Measurements from ENCODE around the gene CD34.
"Not testable (repeated sequence)": the region's sequence is repeated elsewhere in the genome, so short reads cannot be mapped to it uniquely, and the experiment has no call there.

CD34 gene

DNA sequence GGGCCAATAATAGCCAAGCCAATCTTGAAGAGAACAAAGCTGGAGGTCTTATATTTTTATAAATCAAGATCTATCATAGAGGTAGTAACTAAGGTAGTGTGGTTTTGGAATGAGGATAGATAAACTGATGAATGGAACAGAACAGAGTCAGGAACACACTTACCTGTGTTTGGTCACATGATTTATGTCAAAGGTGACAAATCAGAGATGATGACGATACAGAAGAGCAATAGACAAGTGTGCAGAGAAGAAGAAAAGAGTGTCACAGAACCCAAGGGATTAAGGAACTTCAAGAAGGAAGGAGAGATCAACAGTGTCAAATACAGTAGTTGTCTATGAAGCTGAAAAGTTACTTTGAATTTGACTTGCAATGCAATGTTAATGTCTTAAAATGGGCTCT is 16.1 kb upstream of the CD34 start:
- DNase-seq (ENCODE audit: low read depth), result no peak

- DNase-seq (ENCODE audit: low read depth), result not testable (repeated sequence)
Measured at GRCh38 chr1:207925969-207926368, 15.0 kb upstream of the CD34 start.

GRCh38 chr1:207925210-207925609 is 14.3 kb upstream of the CD34 start:
- no peak for DNase-seq (ENCODE audit: low read depth)

- DNase-seq (ENCODE audit: low read depth), result no peak
Measured at GRCh38 chr1:207923561-207923960, 12.6 kb upstream of the CD34 start.

DNA sequence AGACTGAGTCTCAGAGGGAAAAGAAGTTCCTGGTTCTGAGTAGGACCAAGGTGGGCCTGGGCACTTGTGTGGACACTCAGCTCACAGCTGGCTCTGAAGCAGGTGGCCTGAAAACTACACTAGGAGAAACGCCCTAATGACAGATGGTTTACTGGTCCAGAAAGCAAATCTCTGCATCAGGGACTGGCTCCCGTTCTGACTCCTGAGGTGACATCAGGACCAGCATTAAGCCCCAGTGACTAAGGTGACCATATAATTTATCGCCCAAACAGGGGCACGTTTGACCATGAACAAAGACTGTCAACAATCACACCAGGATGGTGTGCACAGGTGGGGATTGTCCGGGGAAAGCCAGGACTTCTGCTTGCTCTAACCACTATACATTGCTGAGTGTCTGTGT is 12.2 kb upstream of the CD34 start:
- no peak for DNase-seq (ENCODE audit: low read depth)

GRCh38 chr1:207922554-207922953 is 11.6 kb upstream of the CD34 start:
- DNase-seq (ENCODE audit: low read depth), result no peak

GRCh38 chr1:207921321-207921720 is 10.4 kb upstream of the CD34 start:
- no peak for DNase-seq (ENCODE audit: low read depth)

DNA sequence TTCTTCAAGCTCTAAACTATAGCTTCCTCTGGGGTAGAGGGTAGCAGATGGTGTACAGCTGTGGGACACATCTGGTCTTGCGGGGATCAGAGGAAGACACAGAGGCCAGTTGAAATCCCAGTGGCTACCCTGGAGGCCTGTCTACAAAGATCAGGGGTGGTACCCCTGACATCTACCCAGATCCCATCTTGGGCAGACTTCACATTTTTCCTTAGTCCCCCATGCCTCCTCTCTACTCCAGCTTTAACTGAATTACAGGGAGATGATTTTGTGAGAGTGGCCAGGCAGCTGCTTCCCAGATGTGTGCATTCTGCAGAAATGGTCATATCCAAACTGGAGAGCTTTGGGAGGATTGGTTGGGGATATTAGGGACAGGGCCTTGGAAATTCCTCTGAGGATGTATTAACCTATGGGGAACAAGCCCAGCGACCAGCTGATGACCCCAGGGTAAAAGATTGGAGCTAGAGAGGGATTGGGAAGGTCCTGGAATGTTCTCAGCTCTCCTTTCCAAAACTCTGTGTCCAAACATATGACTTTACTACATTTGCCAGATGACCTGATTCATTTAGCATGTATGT is 9.6 kb upstream of the CD34 start:
- no peak for DNase-seq (ENCODE audit: low read depth)

GRCh38 chr1:207919523-207920170 is 8.7 kb upstream of the CD34 start:
- DNase-seq (ENCODE audit: low read depth), result peak; percentile 22

DNA sequence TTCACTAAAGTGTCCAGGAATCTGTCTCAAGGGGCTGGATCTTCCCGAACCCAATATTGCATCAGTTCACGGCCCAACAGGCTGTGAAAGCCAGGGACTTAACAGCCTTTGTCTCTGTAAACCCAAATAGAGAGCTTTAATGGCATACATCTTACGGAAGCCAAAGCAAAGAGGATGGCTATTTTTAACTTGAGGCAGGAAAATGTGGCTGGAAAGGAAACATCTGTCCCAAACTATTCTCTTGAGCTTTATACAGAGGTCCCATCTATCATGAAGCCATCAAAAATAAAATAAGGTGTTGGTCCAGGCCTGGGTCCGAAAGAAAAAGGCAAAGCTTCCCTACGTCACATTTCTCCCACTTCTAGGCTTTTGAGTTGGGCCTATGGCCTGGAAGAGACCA is 7.7 kb upstream of the CD34 start:
- no peak for DNase-seq (ENCODE audit: low read depth)

GRCh38 chr1:207918011-207918410 is 7.1 kb upstream of the CD34 start:
- no peak for DNase-seq (ENCODE audit: low read depth)

DNA sequence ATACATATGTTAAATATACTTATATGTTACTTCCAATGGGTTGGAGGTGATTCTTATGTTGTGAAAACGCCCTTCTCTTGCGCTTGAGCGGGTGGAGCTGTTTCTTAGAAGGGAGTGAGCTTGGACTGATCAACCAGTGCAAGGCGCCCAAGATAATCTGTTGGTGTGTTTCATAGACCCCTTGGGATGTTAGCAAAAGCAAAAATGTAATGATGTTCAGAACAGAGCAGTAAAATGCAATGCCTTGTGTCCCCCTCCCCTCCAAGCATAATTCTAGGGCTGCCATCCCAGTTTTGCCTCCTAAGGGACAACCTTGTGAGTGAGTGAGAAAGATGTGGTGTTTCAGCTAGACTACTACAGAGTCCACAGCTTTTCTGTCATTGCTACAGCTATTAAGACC is 6.2 kb upstream of the CD34 start:
- no peak for DNase-seq (ENCODE audit: low read depth)

- DNase-seq (ENCODE audit: low read depth), result no peak
Measured at GRCh38 chr1:207913951-207914350, 3.0 kb upstream of the CD34 start.

GRCh38 chr1:207911856-207912760 is 1.2 kb upstream of the CD34 start:
- DNase-seq (ENCODE audit: low read depth), result no peak

GRCh38 chr1:207909687-207910086 is 1.2 kb downstream of the CD34 start:
- DNase-seq (ENCODE audit: low read depth), result no peak

DNA sequence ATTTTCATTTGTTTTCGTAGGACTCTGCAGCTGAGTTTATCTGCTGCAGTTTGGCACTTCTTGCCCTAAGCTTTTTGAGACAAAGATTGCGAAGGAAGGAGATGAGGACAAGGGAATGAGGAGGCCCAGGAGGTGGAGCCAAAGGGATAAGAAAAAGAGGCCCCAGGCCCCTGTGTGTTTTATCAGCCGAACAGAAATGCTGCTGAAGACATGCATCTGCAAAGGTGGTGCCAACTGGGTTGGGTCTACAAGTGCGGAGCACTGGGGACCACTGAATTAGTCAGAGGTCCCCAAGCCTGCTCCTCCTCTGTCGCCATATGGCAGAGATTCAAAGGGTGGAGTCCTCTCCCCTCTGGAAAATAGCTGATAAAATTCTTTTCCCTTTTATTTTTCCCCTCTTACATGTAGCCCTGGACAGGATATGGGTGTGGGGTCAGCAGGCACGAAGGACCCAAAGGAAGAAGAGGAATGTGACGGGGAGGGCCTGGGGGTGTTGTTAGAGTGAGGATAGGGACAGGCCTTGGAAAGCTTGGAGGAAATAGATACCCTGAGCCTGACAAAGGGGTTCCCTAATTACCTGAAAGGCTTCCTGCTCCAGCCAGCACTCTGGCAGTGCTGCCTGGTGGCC is 2.7 kb downstream of the CD34 start:
- DNase-seq (ENCODE audit: low read depth), result no peak

GRCh38 chr1:207904391-207904790 is 6.5 kb downstream of the CD34 start:
- no peak for DNase-seq (ENCODE audit: low read depth)

DNA sequence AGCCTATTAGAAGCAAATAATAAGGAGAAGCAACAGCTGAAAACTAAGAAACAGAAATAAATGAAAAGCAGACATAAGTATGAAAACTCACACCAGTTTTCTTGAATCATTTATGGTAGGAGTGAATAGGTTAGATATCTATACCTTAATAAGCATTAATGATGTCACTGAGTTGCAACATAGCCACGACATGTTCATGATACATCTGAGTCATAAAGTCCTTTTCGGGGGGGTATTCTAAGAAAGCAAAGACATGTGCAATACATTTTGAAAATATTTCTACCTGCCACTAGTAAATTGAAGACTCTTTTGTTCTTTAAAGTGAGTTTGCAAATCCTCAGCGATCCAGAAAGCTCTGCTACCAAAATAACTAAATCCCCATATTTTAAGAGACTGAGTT is 7.2 kb downstream of the CD34 start:
- no peak for DNase-seq (ENCODE audit: low read depth)

GRCh38 chr1:207903053-207903452 is 7.9 kb downstream of the CD34 start:
- DNase-seq (ENCODE audit: low read depth), result no peak

DNA sequence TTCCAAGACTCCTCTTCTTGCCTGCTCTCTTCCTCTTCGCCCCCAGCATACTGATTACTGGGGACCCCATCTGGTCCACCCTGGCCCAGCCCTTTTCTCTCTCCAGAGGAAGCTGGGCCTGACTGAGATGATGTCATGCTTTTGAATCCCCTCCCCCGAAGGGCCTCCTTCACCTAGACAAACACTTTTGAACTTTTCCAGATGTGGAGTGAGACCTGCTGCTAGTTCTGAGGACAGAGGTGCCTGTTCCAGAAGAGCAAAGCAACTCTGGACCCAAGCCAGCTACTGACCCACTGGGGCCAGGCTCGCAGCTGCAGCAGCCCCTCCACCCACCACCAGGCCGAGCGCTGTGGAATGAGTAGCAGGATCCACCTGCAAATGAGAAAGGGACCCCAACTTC is 8.4 kb downstream of the CD34 start:
- DNase-seq (ENCODE audit: low read depth), result no peak

GRCh38 chr1:207901041-207901653 is 9.8 kb downstream of the CD34 start:
- DNase-seq (ENCODE audit: low read depth), result no peak

GRCh38 chr1:207898836-207899235 is 12.1 kb downstream of the CD34 start:
- no peak for DNase-seq (ENCODE audit: low read depth)
